ENCODE data around the gene ZNF560.
"Not testable (repeated sequence)": the region's sequence is repeated elsewhere in the genome, so short reads cannot be mapped to it uniquely, and the experiment has no call there.

Gene ZNF560

GRCh38 chr19:9498183-9498902 lies at the start of gene ZNF560:
Gene ZNF560, minus strand, starts transcription at chr19:9498616. Its CDS starts 23,303 bp downstream, at chr19:9475313.
- no peak for DNase-seq

GRCh38 chr19:9547870-9548269 lies 49.5 kb upstream of the ZNF560 start:
- DNase-seq, result no peak

GRCh38 chr19:9541281-9541680 lies 42.9 kb upstream of the ZNF560 start:
- DNase-seq, result not testable (repeated sequence)

GRCh38 chr19:9539921-9540320 lies 41.5 kb upstream of the ZNF560 start:
- DNase-seq, result not testable (repeated sequence)

- DNase-seq, result not testable (repeated sequence)
Observed at GRCh38 chr19:9539201-9539600, 40.8 kb upstream of the ZNF560 start.

- peak; percentile 84 for DNase-seq
Observed at GRCh38 chr19:9538183-9539058, 40.0 kb upstream of the ZNF560 start, which contains the start of gene ZNF426. Gene ZNF426, minus strand, starts transcription at chr19:9538645. Its CDS starts 2,413 bp downstream, at chr19:9536232.

GRCh38 chr19:9535934-9536333 lies 37.5 kb upstream of the ZNF560 start:
- no peak for DNase-seq

- no peak for DNase-seq
Observed at GRCh38 chr19:9531933-9532332, 33.5 kb upstream of the ZNF560 start.

- no peak for DNase-seq
Observed at GRCh38 chr19:9528757-9529336, 30.4 kb upstream of the ZNF560 start.

- no peak for DNase-seq
Observed at GRCh38 chr19:9523885-9524474, 25.6 kb upstream of the ZNF560 start.

- DNase-seq, result no peak
Observed at GRCh38 chr19:9507285-9507684, 8.9 kb upstream of the ZNF560 start.

- no peak for DNase-seq
Observed at GRCh38 chr19:9500796-9501195, 2.4 kb upstream of the ZNF560 start.

GRCh38 chr19:9494096-9494495 lies 4.3 kb downstream of the ZNF560 start:
- DNase-seq, result no peak

GRCh38 chr19:9487016-9487415 lies 11.4 kb downstream of the ZNF560 start:
- no peak for DNase-seq

- DNase-seq, result no peak
Observed at GRCh38 chr19:9485140-9485539, 13.3 kb downstream of the ZNF560 start.

GRCh38 chr19:9474975-9475374 lies 23.4 kb downstream of the ZNF560 start:
- no peak for DNase-seq

- no peak for DNase-seq
Observed at GRCh38 chr19:9467161-9467560, 31.3 kb downstream of the ZNF560 start.

GRCh38 chr19:9461938-9462337 lies 36.5 kb downstream of the ZNF560 start:
- no peak for DNase-seq

GRCh38 chr19:9456018-9456689 lies 42.3 kb downstream of the ZNF560 start:
- DNase-seq, result no peak

- no peak for DNase-seq
Observed at GRCh38 chr19:9453953-9454352, 44.5 kb downstream of the ZNF560 start.

GRCh38 chr19:9445037-9445436 lies 53.4 kb downstream of the ZNF560 start:
- DNase-seq, result no peak

GRCh38 chr19:9436358-9436757 lies 62.1 kb downstream of the ZNF560 start:
- DNase-seq, result no peak
